HTERT RPE-1 (cell line): ENCODE results near the gene ELL3.
"Not testable (repeated sequence)": the region's sequence is repeated elsewhere in the genome, so short reads cannot be mapped to it uniquely, and the experiment has no call there.

Experiments used
- in situ Hi-C: fragments of 300-500 bp; cut with MboI; formaldehyde crosslinking; loops from 4 replicates; pipeline ENCODE4 v1.14.3; 2020; ENCODE audit warnings: low sequenced_read_pairs

ELL3 gene

DNA sequence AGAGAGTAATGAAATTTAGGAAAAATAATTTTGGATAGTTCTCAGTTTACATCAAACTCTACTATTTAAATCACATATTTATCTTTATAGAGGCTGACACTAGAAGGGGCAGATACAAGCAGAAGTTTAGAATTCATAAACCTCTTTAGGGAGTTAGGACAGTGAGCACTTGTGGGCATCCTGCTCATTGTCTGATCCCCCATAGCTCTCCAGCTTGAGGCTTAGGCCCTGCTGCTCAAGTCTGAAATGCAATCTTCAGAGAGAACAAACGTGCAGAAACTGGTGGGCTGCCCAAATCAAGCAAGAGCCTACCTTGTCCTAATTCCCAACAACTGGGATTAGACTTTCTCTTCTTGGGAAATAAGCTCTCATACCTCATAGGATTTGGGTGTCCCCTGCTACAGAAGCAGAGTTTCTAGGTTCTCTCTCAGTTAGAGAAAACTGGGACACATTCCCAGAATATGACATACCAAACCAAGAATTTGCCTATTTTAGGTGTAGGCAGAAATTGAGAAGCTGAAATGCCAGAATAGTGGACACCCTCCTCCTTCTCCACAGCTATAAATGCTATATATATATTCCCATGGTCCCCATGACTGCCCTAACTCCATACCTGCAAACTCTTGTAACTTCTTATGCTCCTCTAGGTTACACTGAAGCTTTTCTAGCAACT lies 48.6 kb downstream of the ELL3 start:
- in situ Hi-C loops, result not testable (repeated sequence)

DNA sequence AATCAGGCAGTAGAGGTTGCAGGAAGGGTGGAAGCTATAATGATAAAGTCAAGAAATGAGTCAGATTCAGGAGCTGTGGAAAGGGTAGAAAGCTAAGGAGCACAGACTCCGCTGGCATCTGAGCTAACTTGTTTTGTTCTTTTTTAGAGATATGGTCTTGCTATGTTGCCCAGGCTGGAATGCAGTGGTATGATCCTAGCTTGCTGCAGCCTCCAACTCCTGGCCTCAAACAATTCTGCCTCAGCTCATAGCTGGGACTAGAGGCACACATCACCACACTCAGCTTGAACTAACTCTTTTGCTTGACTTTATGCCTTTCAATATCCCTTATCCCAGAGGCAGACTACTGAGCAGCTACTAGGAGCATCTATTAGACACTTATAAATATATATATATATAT lies 50.5 kb downstream of the ELL3 start:
- in situ Hi-C loops, result not testable (repeated sequence)

DNA sequence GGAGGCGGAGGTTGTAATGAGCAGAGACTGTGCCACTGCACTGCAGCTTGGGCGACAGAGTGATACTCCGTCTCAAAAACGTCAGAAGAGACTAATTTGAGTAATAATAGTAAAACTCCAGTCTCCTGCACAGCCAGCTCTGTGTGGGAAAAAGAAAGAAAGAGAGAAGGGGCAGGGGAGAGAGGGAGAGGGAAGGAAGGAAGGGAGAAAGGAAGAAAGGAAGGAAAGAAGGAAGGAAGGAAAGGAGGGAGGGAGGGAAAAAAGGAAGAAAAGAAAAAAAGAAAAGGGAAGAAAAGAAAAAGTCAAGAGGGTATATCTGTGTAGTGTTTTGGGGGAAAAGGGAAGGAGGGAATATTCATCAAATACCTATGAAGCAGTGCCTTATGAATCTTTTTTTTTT lies 53.6 kb downstream of the ELL3 start:
- in situ Hi-C loops, result no loop called here
